ENCODE data around the gene PACSIN3.

GRCh38 chr11:47177229-47177845 is 8.9 kb downstream of the PACSIN3 start:
- peak; percentile 84 for TF ChIP-seq CTCF (IDR thresholded peaks at IDR 0.05; ENCODE audit: poor library complexity, severe bottlenecking)
- no peak for TF ChIP-seq TAF1 (IDR thresholded peaks at IDR 0.05; ENCODE audit: low read depth)
- TF ChIP-seq SMC3 (conservative IDR thresholded peaks at IDR 0.05; ENCODE audit: poor library complexity), result peak; percentile 83
- no peak for TF ChIP-seq EZH2 (IDR thresholded peaks at IDR 0.05; ENCODE audit: borderline replicate concordance, insufficient read depth, low read length, poor library complexity, severe bottlenecking)
- TF ChIP-seq EP300 (conservative IDR thresholded peaks at IDR 0.05; ENCODE audit: poor library complexity, severe bottlenecking), result no peak
- no peak for TF ChIP-seq POLR2AphosphoS5 (IDR thresholded peaks at IDR 0.05)
- TF ChIP-seq MXI1 (conservative IDR thresholded peaks at IDR 0.05; ENCODE audit: poor library complexity, severe bottlenecking), result peak; percentile 18
- TF ChIP-seq REST (IDR thresholded peaks at IDR 0.05; ENCODE audit: borderline replicate concordance), result peak; percentile 0
- peak; percentile 73 for TF ChIP-seq RAD21 (conservative IDR thresholded peaks at IDR 0.05)
